Measurements from ENCODE around the gene FGF14.

- TF ChIP-seq GATA2 (IDR thresholded peaks at IDR 0.05; ENCODE audit: low read depth, low read length) (no peak), GATA3 (IDR thresholded peaks at IDR 0.05; ENCODE audit: low read depth, low read length) (no peak)
Observed at GRCh38 chr13:101828119-101828518, 573.7 kb downstream of the FGF14 start.
